WTC11 (cell line): Measurements from ENCODE around the gene DCX.

Experiments used
- CTCF ChIP-seq: fragments of 200-600 bp; IDR thresholded peaks from 2 replicates; pipeline ENCODE4 v1.8.0; 2022; ENCODE audit warnings: antibody characterized with exemption
- FOXJ3 ChIP-seq: sonication (generic); formaldehyde crosslinking; IDR thresholded peaks from 2 replicates; pipeline ENCODE4 v1.9.0; 2021; ENCODE audit warnings: missing genetic modification reagents, mild to moderate bottlenecking, borderline replicate concordance
- NR3C1 ChIP-seq: sonication (generic); formaldehyde crosslinking; conservative IDR thresholded peaks from 2 replicates; pipeline ENCODE4 v1.8.1; 2023; ENCODE audit warnings: low read depth, mild to moderate bottlenecking, missing genetic modification reagents

DNA sequence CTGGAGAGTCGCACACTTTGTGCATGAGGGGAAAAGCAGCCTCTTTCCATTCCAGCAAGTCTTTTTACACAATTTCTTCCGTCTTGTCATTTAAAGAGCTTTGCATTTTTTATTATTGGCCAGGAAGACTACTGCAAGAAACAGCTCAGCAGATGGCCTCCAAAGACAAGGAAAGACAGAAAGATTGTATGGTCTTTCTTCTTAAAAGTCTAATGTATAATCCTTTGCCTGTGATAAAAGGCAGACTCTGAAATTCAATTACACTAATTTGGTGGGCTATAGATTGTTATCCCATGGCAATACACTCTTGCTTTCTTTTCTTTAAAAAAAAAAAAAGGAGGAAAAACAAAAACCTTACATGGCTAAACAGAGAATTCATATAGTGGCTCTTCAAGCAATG lies 147.6 kb downstream of the DCX start:
- TF ChIP-seq CTCF (no peak), NR3C1 (CRISPR knock-in tag) (no peak), FOXJ3 (no peak)
